Liver (tissue), 3 donors: ENCODE measurements around the gene TMEM139.

Experiments
- EGR1 ChIP-seq, 2 donors: IDR thresholded peaks; 2 replicates each; pipeline ENCODE4 v1.6.1; 2016 to 2018; ENCODE audit warnings: antibody characterized with exemption in 2 of 2, low read depth in 2 of 2
- GABPA ChIP-seq, 2 donors: IDR thresholded peaks in 1 of 2; conservative IDR thresholded peaks in 1 of 2; 2 replicates each; pipeline ENCODE4 v1.6.1; 2016; ENCODE audit warnings: antibody characterized with exemption in 2 of 2, mild to moderate bottlenecking in 1 of 2, moderate library complexity in 1 of 2
- HNF4A ChIP-seq, 2 donors: conservative IDR thresholded peaks; 2 replicates each; pipeline ENCODE4 v1.6.1; 2016; ENCODE audit warnings: antibody characterized with exemption in 2 of 2, mild to moderate bottlenecking in 2 of 2
- JUND ChIP-seq, 2 donors: IDR thresholded peaks; 2 replicates each; pipeline ENCODE4 v1.6.1; 2016; ENCODE audit warnings: antibody characterized with exemption in 2 of 2
- RAD21 ChIP-seq, 2 donors: IDR thresholded peaks; 2 replicates each; pipeline ENCODE4 v1.6.1; 2016; ENCODE audit warnings: antibody characterized with exemption in 2 of 2, mild to moderate bottlenecking in 2 of 2
- RXRA ChIP-seq, 2 donors: IDR thresholded peaks; 2 replicates each; pipeline ENCODE4 v1.6.1; 2017 to 2018; ENCODE audit warnings: antibody characterized with exemption in 2 of 2, mild to moderate bottlenecking in 1 of 2
- SP1 ChIP-seq: IDR thresholded peaks from 2 replicates; pipeline ENCODE4 v1.6.1; 2018; ENCODE audit warnings: antibody characterized with exemption, mild to moderate bottlenecking
- TAF1 ChIP-seq: conservative IDR thresholded peaks from 2 replicates; pipeline ENCODE4 v1.6.1; 2016; ENCODE audit warnings: antibody characterized with exemption, mild to moderate bottlenecking
- TF ChIP-seq, protein P1 (sequence below): fragments of 150-350 bp; IDR thresholded peaks from 2 replicates; pipeline ENCODE4 v1.5.1; 2017; ENCODE audit warnings: improper control_type of control experiment, low read depth, low read length; ENCODE audit not compliant: missing input control
- TF ChIP-seq, protein P2 (sequence below): IDR thresholded peaks from 2 replicates; pipeline ENCODE4 v1.6.1; 2016; ENCODE audit warnings: antibody characterized with exemption
- TF ChIP-seq, protein P3 (sequence below): IDR thresholded peaks from 2 replicates; pipeline ENCODE4 v1.6.1; 2016; ENCODE audit warnings: antibody characterized with exemption, mild to moderate bottlenecking
- donor health status: healthy.
- donor health status: healthy.

DNA sequence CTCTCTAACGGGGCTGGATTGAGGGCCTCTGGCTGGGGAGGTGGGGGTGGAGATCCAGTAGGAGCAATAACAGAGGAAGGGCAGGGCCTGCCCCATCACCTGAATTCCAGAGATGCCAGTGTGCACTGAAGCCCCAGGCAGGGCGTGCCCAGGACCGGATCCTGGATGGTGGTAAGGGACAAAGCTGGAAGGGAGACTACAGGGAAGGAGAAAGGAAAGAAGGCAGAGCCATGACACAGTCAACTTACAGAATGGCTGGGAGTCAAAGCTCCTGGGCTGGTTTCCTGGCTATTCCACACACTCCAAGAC, 666 bp downstream of the TMEM139 start:
- TF ChIP-seq, protein P1, sequence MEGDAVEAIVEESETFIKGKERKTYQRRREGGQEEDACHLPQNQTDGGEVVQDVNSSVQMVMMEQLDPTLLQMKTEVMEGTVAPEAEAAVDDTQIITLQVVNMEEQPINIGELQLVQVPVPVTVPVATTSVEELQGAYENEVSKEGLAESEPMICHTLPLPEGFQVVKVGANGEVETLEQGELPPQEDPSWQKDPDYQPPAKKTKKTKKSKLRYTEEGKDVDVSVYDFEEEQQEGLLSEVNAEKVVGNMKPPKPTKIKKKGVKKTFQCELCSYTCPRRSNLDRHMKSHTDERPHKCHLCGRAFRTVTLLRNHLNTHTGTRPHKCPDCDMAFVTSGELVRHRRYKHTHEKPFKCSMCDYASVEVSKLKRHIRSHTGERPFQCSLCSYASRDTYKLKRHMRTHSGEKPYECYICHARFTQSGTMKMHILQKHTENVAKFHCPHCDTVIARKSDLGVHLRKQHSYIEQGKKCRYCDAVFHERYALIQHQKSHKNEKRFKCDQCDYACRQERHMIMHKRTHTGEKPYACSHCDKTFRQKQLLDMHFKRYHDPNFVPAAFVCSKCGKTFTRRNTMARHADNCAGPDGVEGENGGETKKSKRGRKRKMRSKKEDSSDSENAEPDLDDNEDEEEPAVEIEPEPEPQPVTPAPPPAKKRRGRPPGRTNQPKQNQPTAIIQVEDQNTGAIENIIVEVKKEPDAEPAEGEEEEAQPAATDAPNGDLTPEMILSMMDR = no peak
- TF ChIP-seq GABPA (IDR thresholded peaks at IDR 0.05 in 1 of 2, conservative IDR thresholded peaks at IDR 0.05 in 1 of 2) = no peak
- no peak for TF ChIP-seq EGR1 (IDR thresholded peaks at IDR 0.05; ENCODE audit: low read depth in 2 of 2)
- TF ChIP-seq JUND (IDR thresholded peaks at IDR 0.05) = no peak
- TF ChIP-seq, protein P2, sequence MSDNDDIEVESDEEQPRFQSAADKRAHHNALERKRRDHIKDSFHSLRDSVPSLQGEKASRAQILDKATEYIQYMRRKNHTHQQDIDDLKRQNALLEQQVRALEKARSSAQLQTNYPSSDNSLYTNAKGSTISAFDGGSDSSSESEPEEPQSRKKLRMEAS = no peak
- no peak for TF ChIP-seq HNF4A (conservative IDR thresholded peaks at IDR 0.05)
- TF ChIP-seq, protein P3, sequence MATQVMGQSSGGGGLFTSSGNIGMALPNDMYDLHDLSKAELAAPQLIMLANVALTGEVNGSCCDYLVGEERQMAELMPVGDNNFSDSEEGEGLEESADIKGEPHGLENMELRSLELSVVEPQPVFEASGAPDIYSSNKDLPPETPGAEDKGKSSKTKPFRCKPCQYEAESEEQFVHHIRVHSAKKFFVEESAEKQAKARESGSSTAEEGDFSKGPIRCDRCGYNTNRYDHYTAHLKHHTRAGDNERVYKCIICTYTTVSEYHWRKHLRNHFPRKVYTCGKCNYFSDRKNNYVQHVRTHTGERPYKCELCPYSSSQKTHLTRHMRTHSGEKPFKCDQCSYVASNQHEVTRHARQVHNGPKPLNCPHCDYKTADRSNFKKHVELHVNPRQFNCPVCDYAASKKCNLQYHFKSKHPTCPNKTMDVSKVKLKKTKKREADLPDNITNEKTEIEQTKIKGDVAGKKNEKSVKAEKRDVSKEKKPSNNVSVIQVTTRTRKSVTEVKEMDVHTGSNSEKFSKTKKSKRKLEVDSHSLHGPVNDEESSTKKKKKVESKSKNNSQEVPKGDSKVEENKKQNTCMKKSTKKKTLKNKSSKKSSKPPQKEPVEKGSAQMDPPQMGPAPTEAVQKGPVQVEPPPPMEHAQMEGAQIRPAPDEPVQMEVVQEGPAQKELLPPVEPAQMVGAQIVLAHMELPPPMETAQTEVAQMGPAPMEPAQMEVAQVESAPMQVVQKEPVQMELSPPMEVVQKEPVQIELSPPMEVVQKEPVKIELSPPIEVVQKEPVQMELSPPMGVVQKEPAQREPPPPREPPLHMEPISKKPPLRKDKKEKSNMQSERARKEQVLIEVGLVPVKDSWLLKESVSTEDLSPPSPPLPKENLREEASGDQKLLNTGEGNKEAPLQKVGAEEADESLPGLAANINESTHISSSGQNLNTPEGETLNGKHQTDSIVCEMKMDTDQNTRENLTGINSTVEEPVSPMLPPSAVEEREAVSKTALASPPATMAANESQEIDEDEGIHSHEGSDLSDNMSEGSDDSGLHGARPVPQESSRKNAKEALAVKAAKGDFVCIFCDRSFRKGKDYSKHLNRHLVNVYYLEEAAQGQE = no peak
- TF ChIP-seq RXRA (IDR thresholded peaks at IDR 0.05) = no peak
- TF ChIP-seq RAD21 (IDR thresholded peaks at IDR 0.05) = no peak
- no peak for TF ChIP-seq TAF1
- no peak for TF ChIP-seq SP1
